WTC11 (cell line): Measurements from ENCODE around the gene PRKAG2. TPM values are rescaled to one million over a fixed set of nuclear protein-coding genes. Genes with fewer than 3 reads are reported as not detected.

ENCODE experiments used
- ATAC-seq: fragments of 200-7000 bp; cut with Tn5 transposase; 2 replicates; pipeline ENCODE4 v1.10.0; 2021; ENCODE audit warnings: mild to moderate bottlenecking, moderate library complexity
- CTCF ChIA-PET: fragments of 300-600 bp; sonication (Branson Sonifier 250); formaldehyde crosslinking; loops from one replicate; lab custom pipeline; 2021; ENCODE audit warnings: antibody characterized with exemption; lab: Charles Lee
- POLR2A ChIA-PET: fragments of 350-600 bp; sonication (Branson Sonifier 250); formaldehyde crosslinking; loops from one replicate; lab custom pipeline; 2021; ENCODE audit warnings: antibody characterized with exemption; lab: Charles Lee
- DNase-seq: peaks from one replicate; pipeline ENCODE4 v3.0.0; 2021; ENCODE audit warnings: low spot score
- H3K27ac Mint-ChIP-seq: 2 replicates; pipeline ENCODE4 v1.8.0; 2021; ENCODE audit warnings: mixed read lengths
- H3K27me3 Mint-ChIP-seq: 2 replicates; pipeline ENCODE4 v1.8.0; 2021; ENCODE audit warnings: low read depth, mild to moderate bottlenecking, moderate library complexity, mixed read lengths
- H3K36me3 Mint-ChIP-seq: 2 replicates; pipeline ENCODE4 v1.8.0; 2021; ENCODE audit warnings: mixed read lengths
- H3K4me1 Mint-ChIP-seq: 2 replicates; pipeline ENCODE4 v1.8.0; 2022; ENCODE audit warnings: mixed read lengths
- H3K4me3 Mint-ChIP-seq: 2 replicates; pipeline ENCODE4 v1.8.0; 2021; ENCODE audit warnings: mild to moderate bottlenecking, moderate library complexity, mixed read lengths
- H3K9me3 Mint-ChIP-seq: 2 replicates; pipeline ENCODE4 v1.8.0; 2021; ENCODE audit warnings: mixed read lengths
- AFF4 ChIP-seq: sonication (generic); formaldehyde crosslinking; IDR thresholded peaks from 2 replicates; pipeline ENCODE4 v1.8.1; 2023; ENCODE audit warnings: mild to moderate bottlenecking, missing genetic modification reagents, borderline replicate concordance
- CBFB ChIP-seq: sonication (generic); formaldehyde crosslinking; IDR thresholded peaks from 2 replicates; pipeline ENCODE4 v1.8.1; 2022; ENCODE audit warnings: mild to moderate bottlenecking, low read depth, missing genetic modification reagents
- CREB1 ChIP-seq: sonication (generic); formaldehyde crosslinking; IDR thresholded peaks from 2 replicates; pipeline ENCODE4 v1.8.0; 2023; ENCODE audit warnings: mild to moderate bottlenecking, missing genetic modification reagents
- EMX1 ChIP-seq: fragments of 250-450 bp; sonication (Bioruptor Pico); IDR thresholded peaks from 2 replicates; pipeline ENCODE4 v1.8.0; 2021; ENCODE audit warnings: mild to moderate bottlenecking
- GTF2I ChIP-seq: fragments of 250-450 bp; sonication (Bioruptor Pico); conservative IDR thresholded peaks from 2 replicates; pipeline ENCODE4 v1.4.0; 2021; ENCODE audit warnings: mild to moderate bottlenecking
- KAT7 ChIP-seq: sonication (generic); formaldehyde crosslinking; IDR thresholded peaks from 2 replicates; pipeline ENCODE4 v1.8.1; 2023; ENCODE audit warnings: missing genetic modification reagents, mild to moderate bottlenecking, borderline replicate concordance
- MYBL2 ChIP-seq: sonication (generic); formaldehyde crosslinking; IDR thresholded peaks from 2 replicates; pipeline ENCODE4 v1.8.1; 2023; ENCODE audit warnings: mild to moderate bottlenecking, moderate library complexity, missing genetic modification reagents
- NFATC4 ChIP-seq: fragments of 250-450 bp; sonication (Bioruptor Pico); IDR thresholded peaks from 2 replicates; pipeline ENCODE4 v1.9.0; 2021; ENCODE audit warnings: mild to moderate bottlenecking
- NFYB ChIP-seq: sonication (generic); formaldehyde crosslinking; conservative IDR thresholded peaks from 2 replicates; pipeline ENCODE4 v1.8.0; 2022; ENCODE audit warnings: low read depth, missing genetic modification reagents
- PRRX2 ChIP-seq: fragments of 250-450 bp; sonication (Bioruptor Pico); IDR thresholded peaks from 2 replicates; pipeline ENCODE4 v1.8.0; 2021; ENCODE audit warnings: mild to moderate bottlenecking
- RELA ChIP-seq: sonication (generic); formaldehyde crosslinking; IDR thresholded peaks from 2 replicates; pipeline ENCODE4 v1.8.1; 2022; ENCODE audit warnings: missing genetic modification reagents, mild to moderate bottlenecking, borderline replicate concordance
- SMAD4 ChIP-seq: sonication (generic); formaldehyde crosslinking; IDR thresholded peaks from 2 replicates; pipeline ENCODE4 v1.8.0; 2022; ENCODE audit warnings: mild to moderate bottlenecking, missing genetic modification reagents
- ZBTB21 ChIP-seq: sonication (generic); formaldehyde crosslinking; IDR thresholded peaks from 2 replicates; pipeline ENCODE4 v1.8.1; 2023; ENCODE audit warnings: mild to moderate bottlenecking, missing genetic modification reagents, borderline replicate concordance
- ZNF138 ChIP-seq: sonication (generic); formaldehyde crosslinking; conservative IDR thresholded peaks from 2 replicates; pipeline ENCODE4 v1.8.1; 2022; ENCODE audit warnings: mild to moderate bottlenecking, moderate library complexity, missing genetic modification reagents
- ZNF219 ChIP-seq: sonication (generic); formaldehyde crosslinking; IDR thresholded peaks from 2 replicates; pipeline ENCODE4 v1.8.0; 2023; ENCODE audit warnings: missing genetic modification reagents, mild to moderate bottlenecking, borderline replicate concordance
- total RNA-seq: library from RNA; stranded (reverse); gene quantifications from 3 replicates; pipeline ENCODE4 v1.2.3, GENCODE V29; 2021
- TF ChIP-seq, protein P1 (sequence below): fragments of 250-450 bp; sonication (Bioruptor Pico); IDR thresholded peaks from 2 replicates; pipeline ENCODE4 v1.9.0; 2021; ENCODE audit warnings: moderate library complexity, mild to moderate bottlenecking, inconsistent platforms, borderline replicate concordance
- TF ChIP-seq, protein P2 (sequence below): fragments of 250-450 bp; sonication (Bioruptor Pico); IDR thresholded peaks from 2 replicates; pipeline ENCODE4 v1.8.0; 2021; ENCODE audit warnings: mild to moderate bottlenecking
- TF ChIP-seq, protein P3 (sequence below): sonication (generic); formaldehyde crosslinking; IDR thresholded peaks from 2 replicates; pipeline ENCODE4 v1.8.1; 2022; ENCODE audit warnings: low read depth, missing genetic modification reagents, borderline replicate concordance
- TF ChIP-seq, protein P4 (sequence below): sonication (generic); formaldehyde crosslinking; IDR thresholded peaks from 2 replicates; pipeline ENCODE4 v1.8.0; 2023; ENCODE audit warnings: missing genetic modification reagents, mild to moderate bottlenecking, borderline replicate concordance
- TF ChIP-seq, protein P5 (sequence below): sonication (generic); formaldehyde crosslinking; IDR thresholded peaks from 2 replicates; pipeline ENCODE4 v1.8.0; 2022; ENCODE audit warnings: missing genetic modification reagents

Gene PRKAG2
- total RNA-seq, 1 experiment from 2014 or later = 20.3 TPM

GRCh38 chr7:151897161-151897731 is 20.3 kb upstream of the PRKAG2 start (continued):
- TF ChIP-seq, protein P1, sequence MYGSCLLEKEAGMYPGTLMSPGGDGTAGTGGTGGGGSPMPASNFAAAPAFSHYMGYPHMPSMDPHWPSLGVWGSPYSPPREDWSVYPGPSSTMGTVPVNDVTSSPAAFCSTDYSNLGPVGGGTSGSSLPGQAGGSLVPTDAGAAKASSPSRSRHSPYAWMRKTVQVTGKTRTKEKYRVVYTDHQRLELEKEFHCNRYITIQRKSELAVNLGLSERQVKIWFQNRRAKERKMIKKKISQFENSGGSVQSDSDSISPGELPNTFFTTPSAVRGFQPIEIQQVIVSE (CRISPR knock-in tag) = no peak
- TF ChIP-seq ZNF219 (no peak), CREB1 (no peak), ZNF138 (no peak), AFF4 (CRISPR knock-in tag) (no peak), NFATC4 (CRISPR knock-in tag) (no peak)

DNA sequence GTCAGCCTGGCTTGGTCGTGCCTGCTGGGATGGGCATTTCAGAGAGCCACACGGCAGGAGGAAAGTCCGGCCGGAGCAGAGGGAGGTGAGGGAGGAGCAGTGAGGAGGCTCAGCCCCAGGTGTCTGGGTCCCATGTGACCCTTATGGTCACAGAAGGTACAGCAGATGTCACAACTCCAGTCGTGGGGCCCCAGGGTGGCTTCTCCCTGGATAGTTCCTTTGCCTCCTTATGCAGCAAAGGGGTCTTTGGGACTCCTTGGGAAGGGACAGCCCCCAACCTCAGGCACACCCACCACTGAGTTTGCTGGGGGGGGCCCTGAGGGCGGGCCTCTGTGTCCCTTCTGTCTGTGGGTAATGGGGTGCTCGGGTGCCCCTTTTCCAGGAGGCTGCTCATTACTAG is 19.6 kb upstream of the PRKAG2 start:
- Mint-ChIP-seq H3K27me3 (no peaks in the 10 kb centered on the region; the same call in none of the 2 replicates), H3K27ac (no peak overlapping the region), H3K36me3 (no peaks in the 10 kb centered on the region), H3K4me1 (peaks cover 15% of the 10 kb centered on the region), H3K9me3 (no peaks in the 10 kb centered on the region), H3K4me3 (no peak overlapping the region; the same call in 1 of the 2 replicates)
- ChIA-PET POLR2A (interaction anchor here (0.6 kb wide), 1 partner anchor 68 kb away, joined by 4 read pairs; no protein-coding TSS in a partner anchor), CTCF (interaction anchor here (1.3 kb wide), 2 partner anchors 20 to 113 kb away, joined by 3 to 6 read pairs; partner anchors contain the start of gene PRKAG2)
- DNase-seq (no peak), ATAC-seq (no peak)
- TF ChIP-seq NFYB (CRISPR knock-in tag) = no peak
- TF ChIP-seq KAT7 (CRISPR knock-in tag) = no peak
- TF ChIP-seq ZBTB21 = no peak
- TF ChIP-seq EMX1 (CRISPR knock-in tag) = no peak
- TF ChIP-seq, protein P2, sequence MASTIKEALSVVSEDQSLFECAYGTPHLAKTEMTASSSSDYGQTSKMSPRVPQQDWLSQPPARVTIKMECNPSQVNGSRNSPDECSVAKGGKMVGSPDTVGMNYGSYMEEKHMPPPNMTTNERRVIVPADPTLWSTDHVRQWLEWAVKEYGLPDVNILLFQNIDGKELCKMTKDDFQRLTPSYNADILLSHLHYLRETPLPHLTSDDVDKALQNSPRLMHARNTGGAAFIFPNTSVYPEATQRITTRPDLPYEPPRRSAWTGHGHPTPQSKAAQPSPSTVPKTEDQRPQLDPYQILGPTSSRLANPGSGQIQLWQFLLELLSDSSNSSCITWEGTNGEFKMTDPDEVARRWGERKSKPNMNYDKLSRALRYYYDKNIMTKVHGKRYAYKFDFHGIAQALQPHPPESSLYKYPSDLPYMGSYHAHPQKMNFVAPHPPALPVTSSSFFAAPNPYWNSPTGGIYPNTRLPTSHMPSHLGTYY (CRISPR knock-in tag) = no peak
- TF ChIP-seq SMAD4 (CRISPR knock-in tag) = no peak
- no peak for TF ChIP-seq MYBL2 (CRISPR knock-in tag)
- no peak for TF ChIP-seq RELA (CRISPR knock-in tag)
- TF ChIP-seq, protein P1 (CRISPR knock-in tag) = no peak
- TF ChIP-seq GTF2I (CRISPR knock-in tag) = no peak
- TF ChIP-seq PRRX2 (CRISPR knock-in tag) = no peak
- TF ChIP-seq, protein P3, sequence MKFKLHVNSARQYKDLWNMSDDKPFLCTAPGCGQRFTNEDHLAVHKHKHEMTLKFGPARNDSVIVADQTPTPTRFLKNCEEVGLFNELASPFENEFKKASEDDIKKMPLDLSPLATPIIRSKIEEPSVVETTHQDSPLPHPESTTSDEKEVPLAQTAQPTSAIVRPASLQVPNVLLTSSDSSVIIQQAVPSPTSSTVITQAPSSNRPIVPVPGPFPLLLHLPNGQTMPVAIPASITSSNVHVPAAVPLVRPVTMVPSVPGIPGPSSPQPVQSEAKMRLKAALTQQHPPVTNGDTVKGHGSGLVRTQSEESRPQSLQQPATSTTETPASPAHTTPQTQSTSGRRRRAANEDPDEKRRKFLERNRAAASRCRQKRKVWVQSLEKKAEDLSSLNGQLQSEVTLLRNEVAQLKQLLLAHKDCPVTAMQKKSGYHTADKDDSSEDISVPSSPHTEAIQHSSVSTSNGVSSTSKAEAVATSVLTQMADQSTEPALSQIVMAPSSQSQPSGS = no peak
- TF ChIP-seq, protein P4, sequence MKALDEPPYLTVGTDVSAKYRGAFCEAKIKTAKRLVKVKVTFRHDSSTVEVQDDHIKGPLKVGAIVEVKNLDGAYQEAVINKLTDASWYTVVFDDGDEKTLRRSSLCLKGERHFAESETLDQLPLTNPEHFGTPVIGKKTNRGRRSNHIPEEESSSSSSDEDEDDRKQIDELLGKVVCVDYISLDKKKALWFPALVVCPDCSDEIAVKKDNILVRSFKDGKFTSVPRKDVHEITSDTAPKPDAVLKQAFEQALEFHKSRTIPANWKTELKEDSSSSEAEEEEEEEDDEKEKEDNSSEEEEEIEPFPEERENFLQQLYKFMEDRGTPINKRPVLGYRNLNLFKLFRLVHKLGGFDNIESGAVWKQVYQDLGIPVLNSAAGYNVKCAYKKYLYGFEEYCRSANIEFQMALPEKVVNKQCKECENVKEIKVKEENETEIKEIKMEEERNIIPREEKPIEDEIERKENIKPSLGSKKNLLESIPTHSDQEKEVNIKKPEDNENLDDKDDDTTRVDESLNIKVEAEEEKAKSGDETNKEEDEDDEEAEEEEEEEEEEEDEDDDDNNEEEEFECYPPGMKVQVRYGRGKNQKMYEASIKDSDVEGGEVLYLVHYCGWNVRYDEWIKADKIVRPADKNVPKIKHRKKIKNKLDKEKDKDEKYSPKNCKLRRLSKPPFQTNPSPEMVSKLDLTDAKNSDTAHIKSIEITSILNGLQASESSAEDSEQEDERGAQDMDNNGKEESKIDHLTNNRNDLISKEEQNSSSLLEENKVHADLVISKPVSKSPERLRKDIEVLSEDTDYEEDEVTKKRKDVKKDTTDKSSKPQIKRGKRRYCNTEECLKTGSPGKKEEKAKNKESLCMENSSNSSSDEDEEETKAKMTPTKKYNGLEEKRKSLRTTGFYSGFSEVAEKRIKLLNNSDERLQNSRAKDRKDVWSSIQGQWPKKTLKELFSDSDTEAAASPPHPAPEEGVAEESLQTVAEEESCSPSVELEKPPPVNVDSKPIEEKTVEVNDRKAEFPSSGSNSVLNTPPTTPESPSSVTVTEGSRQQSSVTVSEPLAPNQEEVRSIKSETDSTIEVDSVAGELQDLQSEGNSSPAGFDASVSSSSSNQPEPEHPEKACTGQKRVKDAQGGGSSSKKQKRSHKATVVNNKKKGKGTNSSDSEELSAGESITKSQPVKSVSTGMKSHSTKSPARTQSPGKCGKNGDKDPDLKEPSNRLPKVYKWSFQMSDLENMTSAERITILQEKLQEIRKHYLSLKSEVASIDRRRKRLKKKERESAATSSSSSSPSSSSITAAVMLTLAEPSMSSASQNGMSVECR (CRISPR knock-in tag) = no peak
- TF ChIP-seq CBFB = no peak
- TF ChIP-seq, protein P5, sequence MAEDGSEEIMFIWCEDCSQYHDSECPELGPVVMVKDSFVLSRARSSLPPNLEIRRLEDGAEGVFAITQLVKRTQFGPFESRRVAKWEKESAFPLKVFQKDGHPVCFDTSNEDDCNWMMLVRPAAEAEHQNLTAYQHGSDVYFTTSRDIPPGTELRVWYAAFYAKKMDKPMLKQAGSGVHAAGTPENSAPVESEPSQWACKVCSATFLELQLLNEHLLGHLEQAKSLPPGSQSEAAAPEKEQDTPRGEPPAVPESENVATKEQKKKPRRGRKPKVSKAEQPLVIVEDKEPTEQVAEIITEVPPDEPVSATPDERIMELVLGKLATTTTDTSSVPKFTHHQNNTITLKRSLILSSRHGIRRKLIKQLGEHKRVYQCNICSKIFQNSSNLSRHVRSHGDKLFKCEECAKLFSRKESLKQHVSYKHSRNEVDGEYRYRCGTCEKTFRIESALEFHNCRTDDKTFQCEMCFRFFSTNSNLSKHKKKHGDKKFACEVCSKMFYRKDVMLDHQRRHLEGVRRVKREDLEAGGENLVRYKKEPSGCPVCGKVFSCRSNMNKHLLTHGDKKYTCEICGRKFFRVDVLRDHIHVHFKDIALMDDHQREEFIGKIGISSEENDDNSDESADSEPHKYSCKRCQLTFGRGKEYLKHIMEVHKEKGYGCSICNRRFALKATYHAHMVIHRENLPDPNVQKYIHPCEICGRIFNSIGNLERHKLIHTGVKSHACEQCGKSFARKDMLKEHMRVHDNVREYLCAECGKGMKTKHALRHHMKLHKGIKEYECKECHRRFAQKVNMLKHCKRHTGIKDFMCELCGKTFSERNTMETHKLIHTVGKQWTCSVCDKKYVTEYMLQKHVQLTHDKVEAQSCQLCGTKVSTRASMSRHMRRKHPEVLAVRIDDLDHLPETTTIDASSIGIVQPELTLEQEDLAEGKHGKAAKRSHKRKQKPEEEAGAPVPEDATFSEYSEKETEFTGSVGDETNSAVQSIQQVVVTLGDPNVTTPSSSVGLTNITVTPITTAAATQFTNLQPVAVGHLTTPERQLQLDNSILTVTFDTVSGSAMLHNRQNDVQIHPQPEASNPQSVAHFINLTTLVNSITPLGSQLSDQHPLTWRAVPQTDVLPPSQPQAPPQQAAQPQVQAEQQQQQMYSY (CRISPR knock-in tag) = no peak
